Neural progenitor cell (in vitro differentiated cells): ENCODE data around the gene ARID4B. TPM values are rescaled to one million over a fixed set of nuclear protein-coding genes. Genes with fewer than 3 reads are reported as not detected.

Source experiments
- DNase-seq: peaks from one replicate; pipeline ENCODE4 v3.0.0-alpha.2; 2016; ENCODE audit warnings: low spot score
- H2AFZ ChIP-seq: fragments of 200-600 bp; sonication (generic); replicated peaks from 2 replicates; pipeline ENCODE4 v1.6.1; 2016; ENCODE audit warnings: antibody characterized with exemption
- H3F3A ChIP-seq: fragments of 200-600 bp; sonication (generic); 2 replicates; pipeline ENCODE4 v1.6.1; 2016; ENCODE audit warnings: antibody characterized with exemption, low read depth
- H3K27ac ChIP-seq: fragments of 200-600 bp; sonication (generic); 2 replicates; pipeline ENCODE4 v1.5.1; 2016; ENCODE audit warnings: mild to moderate bottlenecking
- H3K27me3 ChIP-seq: fragments of 200-600 bp; sonication (generic); 2 replicates; pipeline ENCODE4 v1.6.1; 2016; ENCODE audit warnings: mild to moderate bottlenecking, moderate library complexity
- H3K36me3 ChIP-seq: fragments of 200-600 bp; sonication (generic); 2 replicates; pipeline ENCODE4 v1.5.1; 2016
- H3K4me1 ChIP-seq: fragments of 200-600 bp; sonication (generic); 2 replicates; pipeline ENCODE4 v1.6.1; 2016; ENCODE audit warnings: mixed run types
- H3K4me2 ChIP-seq: fragments of 200-600 bp; sonication (generic); 2 replicates; pipeline ENCODE4 v1.6.1; 2016
- H3K4me3 ChIP-seq: fragments of 200-600 bp; sonication (generic); 2 replicates; pipeline ENCODE4 v1.5.1; 2016
- H3K79me2 ChIP-seq: fragments of 200-600 bp; sonication (generic); 2 replicates; pipeline ENCODE4 v1.6.1; 2016; ENCODE audit warnings: low read depth
- H3K9ac ChIP-seq: fragments of 200-600 bp; sonication (generic); 2 replicates; pipeline ENCODE4 v1.6.1; 2016
- H3K9me3 ChIP-seq: fragments of 200-600 bp; sonication (generic); 2 replicates; pipeline ENCODE4 v1.5.1; 2016; ENCODE audit warnings: low read depth
- H4K20me1 ChIP-seq: fragments of 200-600 bp; sonication (generic); 2 replicates; pipeline ENCODE4 v1.6.1; 2016; ENCODE audit warnings: low read depth
- H3K27ac Mint-ChIP-seq: 3 replicates; pipeline ENCODE4 v1.8.0; 2021; ENCODE audit warnings: mixed read lengths
- H3K27me3 Mint-ChIP-seq: 2 replicates; pipeline ENCODE4 v1.8.0; 2022; ENCODE audit warnings: low read depth, mild to moderate bottlenecking, inconsistent platforms, moderate library complexity, mixed read lengths; ENCODE audit not compliant: insufficient read depth
- H3K36me3 Mint-ChIP-seq: 3 replicates; pipeline ENCODE4 v1.8.0; 2021; ENCODE audit warnings: mixed read lengths
- H3K4me1 Mint-ChIP-seq: 3 replicates; pipeline ENCODE4 v1.8.0; 2021; ENCODE audit warnings: mixed read lengths
- H3K4me3 Mint-ChIP-seq: 3 replicates; pipeline ENCODE4 v1.8.0; 2021; ENCODE audit warnings: mild to moderate bottlenecking, moderate library complexity, mixed read lengths
- H3K9me3 Mint-ChIP-seq: 3 replicates; pipeline ENCODE4 v1.8.0; 2020; ENCODE audit warnings: mixed read lengths
- CTCF ChIP-seq: fragments of 200-600 bp; sonication (generic); IDR thresholded peaks from 2 replicates; pipeline ENCODE4 v1.5.1; 2017; ENCODE audit warnings: antibody characterized with exemption, mild to moderate bottlenecking
- EZH2 ChIP-seq: fragments of 200-600 bp; sonication (generic); IDR thresholded peaks from 2 replicates; pipeline ENCODE4 v1.6.1; 2017; ENCODE audit warnings: antibody characterized with exemption, mild to moderate bottlenecking, moderate library complexity
- EZH2phosphoT487 ChIP-seq: fragments of 200-600 bp; sonication (generic); IDR thresholded peaks from 2 replicates; pipeline ENCODE4 v1.6.1; 2017; ENCODE audit warnings: antibody characterized with exemption
- total RNA-seq: library from RNA; depleted of rRNA; stranded (reverse); fragments of >200 nt; gene quantifications from 2 replicates; pipeline ENCODE4 v1.2.3, GENCODE V29; 2015; ENCODE audit warnings: low replicate concordance

The ARID4B gene
- total RNA-seq, 1 donor from 2014 or later: 65.8 TPM

GRCh38 chr1:235130766-235131270 is 197.2 kb downstream of the ARID4B start:
- no peak overlapping the region for H3K27ac Mint-ChIP-seq
- no peak for DNase-seq
- no peak overlapping the region for H2AFZ ChIP-seq
- H3K36me3 Mint-ChIP-seq: peaks cover 15% of the 10 kb centered on the region
- no peaks in the 10 kb centered on the region for H3K27me3 ChIP-seq
- no peak overlapping the region for H3K4me2 ChIP-seq
- peaks cover 27% of the 10 kb centered on the region for H4K20me1 ChIP-seq
- H3K9me3 Mint-ChIP-seq: no peaks in the 10 kb centered on the region
- H3K9ac ChIP-seq: no peak overlapping the region
- H3K9me3 ChIP-seq: no peaks in the 10 kb centered on the region
- H3K27ac ChIP-seq: no peak overlapping the region
- H3K36me3 ChIP-seq: peaks cover 7% of the 10 kb centered on the region
- H3K4me1 ChIP-seq: peaks cover 14% of the 10 kb centered on the region
- H3K4me3 Mint-ChIP-seq: peak overlapping the region; percentile 62
- peaks cover 39% of the 10 kb centered on the region for H3F3A ChIP-seq
- no peak overlapping the region for H3K4me3 ChIP-seq
- H3K79me2 ChIP-seq: peaks cover 29% of the 10 kb centered on the region
- TF ChIP-seq EZH2phosphoT487 (no peak), CTCF (no peak), EZH2 (no peak)
- peaks cover 18% of the 10 kb centered on the region for H3K4me1 Mint-ChIP-seq
- peaks cover 2% of the 10 kb centered on the region for H3K27me3 Mint-ChIP-seq

GRCh38 chr1:235129774-235130570 is 198.0 kb downstream of the ARID4B start:
- Histone ChIP-seq H3K79me2 (peaks cover 37% of the 10 kb centered on the region), H3K9ac (no peak overlapping the region), H3F3A (peaks cover 39% of the 10 kb centered on the region), H3K4me2 (no peak overlapping the region), H3K27me3 (no peaks in the 10 kb centered on the region), H3K36me3 (peaks cover 7% of the 10 kb centered on the region), H3K4me3 (no peak overlapping the region), H4K20me1 (peaks cover 35% of the 10 kb centered on the region), H3K4me1 (peaks cover 14% of the 10 kb centered on the region), H3K27ac (no peak overlapping the region), H2AFZ (no peak overlapping the region), H3K9me3 (no peaks in the 10 kb centered on the region)
- no peak for TF ChIP-seq EZH2
- TF ChIP-seq EZH2phosphoT487: no peak
- no peak for TF ChIP-seq CTCF
- Mint-ChIP-seq H3K36me3 (peaks cover 16% of the 10 kb centered on the region), H3K27ac (no peak overlapping the region), H3K4me3 (no peak overlapping the region), H3K4me1 (peaks cover 18% of the 10 kb centered on the region), H3K27me3 (peaks cover 2% of the 10 kb centered on the region), H3K9me3 (no peaks in the 10 kb centered on the region)
- DNase-seq: no peak

GRCh38 chr1:235128456-235129328 is 199.3 kb downstream of the ARID4B start, which contains the start of gene TOMM20:
Gene TOMM20, minus strand, starts transcription at chr1:235128837. Its CDS starts 122 bp downstream, at chr1:235128715.
- Histone ChIP-seq H3K36me3 (peaks cover 4% of the 10 kb centered on the region), H3K9me3 (no peaks in the 10 kb centered on the region), H3K79me2 (peaks cover 50% of the 10 kb centered on the region), H3K4me1 (peaks cover 14% of the 10 kb centered on the region), H3F3A (peaks cover 40% of the 10 kb centered on the region), H2AFZ (peak within 1 kb of the TSS; percentile 80), H3K27me3 (no peaks in the 10 kb centered on the region), H3K9ac (peak within 1 kb of the TSS; percentile 92), H3K27ac (peak within 1 kb of the TSS; percentile 83), H3K4me2 (peak within 1 kb of the TSS; percentile 92), H3K4me3 (peak within 1 kb of the TSS; percentile 92), H4K20me1 (peaks cover 48% of the 10 kb centered on the region)
- Mint-ChIP-seq H3K27ac (peak within 1 kb of the TSS; percentile 98), H3K36me3 (peaks cover 18% of the 10 kb centered on the region), H3K4me3 (peak within 1 kb of the TSS; percentile 99), H3K9me3 (no peaks in the 10 kb centered on the region), H3K27me3 (peaks cover 2% of the 10 kb centered on the region), H3K4me1 (peaks cover 18% of the 10 kb centered on the region)
- peak; percentile 20 for TF ChIP-seq EZH2phosphoT487
- no peak for TF ChIP-seq EZH2
- peak; percentile 34 for TF ChIP-seq CTCF
- DNase-seq: peak; percentile 98
